Measurements from ENCODE around the gene MTCL1. TPM values are rescaled to one million over a fixed set of nuclear protein-coding genes. Genes with fewer than 3 reads are reported as not detected.
"Not testable (repeated sequence)": the region's sequence is repeated elsewhere in the genome, so short reads cannot be mapped to it uniquely, and the experiment has no call there.

The MTCL1 gene
- total and polyA plus RNA-seq, 2 donors (not counting 1 experiment from before 2014, with no cell fraction given) = 35.0 to 56.0 TPM

GRCh38 chr18:8760984-8761383 lies 55.6 kb downstream of the MTCL1 start:
- no peaks in the 10 kb centered on the region for H3K9me3 ChIP-seq (ENCODE audit: control insufficient read depth, insufficient read depth, low read depth, low read length)
- H3K27me3 ChIP-seq (ENCODE audit: control insufficient read depth, insufficient read depth, low read length) = no peaks in the 10 kb centered on the region
- peaks cover 2% of the 10 kb centered on the region for H3K79me2 ChIP-seq (ENCODE audit: control insufficient read depth, insufficient read depth, low read length)
- no peak overlapping the region for H3K27ac ChIP-seq (ENCODE audit: insufficient read depth, low read length)
- no peaks in the 10 kb centered on the region for H4K20me1 ChIP-seq (ENCODE audit: control insufficient read depth, extremely low read depth, insufficient read depth, low read length)
- TF ChIP-seq CTCF (conservative IDR thresholded peaks at IDR 0.05 in 1 of 2, IDR thresholded peaks at IDR 0.05 in 1 of 2; ENCODE audit: low read depth in 1 of 2, low read length in 2 of 2) = no peak
- no peak for TF ChIP-seq EZH2 (IDR thresholded peaks at IDR 0.05; ENCODE audit: low read length, missing control alignments)
- H3K9ac ChIP-seq (ENCODE audit: insufficient read depth, low read length) = no peak overlapping the region
- no peak overlapping the region for H2AFZ ChIP-seq (ENCODE audit: low read length)
- DNase-seq (ENCODE audit: low read depth in 2 of 2) = no peak
- no peak overlapping the region for H3K4me3 ChIP-seq (replicated peaks in 1 of 4; ENCODE audit: control extremely low read depth in 1 of 4, insufficient read depth in 1 of 4, low read depth in 3 of 4, low read length in 4 of 4)
- H3K4me2 ChIP-seq (ENCODE audit: extremely low read depth, insufficient read depth, low read length) = no peak overlapping the region
- no peaks in the 10 kb centered on the region for H3K4me1 ChIP-seq (ENCODE audit: control insufficient read depth, extremely low read depth, insufficient read depth, low read length)
- H3K36me3 ChIP-seq (ENCODE audit: control insufficient read depth, insufficient read depth, low read length) = peaks cover 7% of the 10 kb centered on the region

DNA sequence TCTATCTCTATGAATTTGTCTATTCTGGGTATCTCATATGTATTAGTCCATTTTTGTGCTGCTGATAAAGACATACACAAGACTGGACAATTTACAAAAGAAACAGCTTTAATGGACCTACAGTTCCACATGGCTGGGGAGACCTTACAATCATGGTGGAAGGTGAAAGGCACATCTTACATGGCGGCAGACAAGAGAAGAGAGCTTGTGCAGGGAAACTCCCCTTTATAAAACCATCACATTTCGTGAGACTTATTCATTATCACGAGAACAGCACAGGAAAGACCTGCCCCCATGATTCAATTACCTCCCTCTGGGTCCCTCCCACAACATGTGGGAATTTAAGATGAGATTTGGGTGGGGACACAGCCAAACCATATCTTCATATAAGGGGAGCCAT lies 56.2 kb downstream of the MTCL1 start:
- H3K4me3 ChIP-seq (replicated peaks in 1 of 4; ENCODE audit: control extremely low read depth in 1 of 4, insufficient read depth in 1 of 4, low read depth in 3 of 4, low read length in 4 of 4); DNase-seq (ENCODE audit: low read depth in 2 of 2); H2AFZ ChIP-seq (ENCODE audit: low read length); H3K27ac ChIP-seq (ENCODE audit: insufficient read depth, low read length); H3K79me2 ChIP-seq (ENCODE audit: control insufficient read depth, insufficient read depth, low read length); H3K27me3 ChIP-seq (ENCODE audit: control insufficient read depth, insufficient read depth, low read length); H3K4me2 ChIP-seq (ENCODE audit: extremely low read depth, insufficient read depth, low read length); H4K20me1 ChIP-seq (ENCODE audit: control insufficient read depth, extremely low read depth, insufficient read depth, low read length); H3K9me3 ChIP-seq (ENCODE audit: control insufficient read depth, insufficient read depth, low read depth, low read length); H3K36me3 ChIP-seq (ENCODE audit: control insufficient read depth, insufficient read depth, low read length); H3K9ac ChIP-seq (ENCODE audit: insufficient read depth, low read length); H3K4me1 ChIP-seq (ENCODE audit: control insufficient read depth, extremely low read depth, insufficient read depth, low read length): not testable (repeated sequence)

GRCh38 chr18:8762968-8763367 lies 57.6 kb downstream of the MTCL1 start:
- H3K36me3 ChIP-seq (ENCODE audit: control insufficient read depth, insufficient read depth, low read length) = peaks cover 7% of the 10 kb centered on the region
- DNase-seq (ENCODE audit: low read depth in 2 of 2) = no peak
- H3K79me2 ChIP-seq (ENCODE audit: control insufficient read depth, insufficient read depth, low read length) = no peaks in the 10 kb centered on the region
- no peak overlapping the region for H3K4me2 ChIP-seq (ENCODE audit: extremely low read depth, insufficient read depth, low read length)
- no peaks in the 10 kb centered on the region for H4K20me1 ChIP-seq (ENCODE audit: control insufficient read depth, extremely low read depth, insufficient read depth, low read length)
- no peaks in the 10 kb centered on the region for H3K9me3 ChIP-seq (ENCODE audit: control insufficient read depth, insufficient read depth, low read depth, low read length)
- H3K27ac ChIP-seq (ENCODE audit: insufficient read depth, low read length) = no peak overlapping the region
- no peak overlapping the region for H3K4me3 ChIP-seq (replicated peaks in 1 of 4; ENCODE audit: control extremely low read depth in 1 of 4, insufficient read depth in 1 of 4, low read depth in 3 of 4, low read length in 4 of 4)
- H2AFZ ChIP-seq (ENCODE audit: low read length) = no peak overlapping the region
- H3K4me1 ChIP-seq (ENCODE audit: control insufficient read depth, extremely low read depth, insufficient read depth, low read length) = no peaks in the 10 kb centered on the region
- TF ChIP-seq CTCF (conservative IDR thresholded peaks at IDR 0.05 in 1 of 2, IDR thresholded peaks at IDR 0.05 in 1 of 2; ENCODE audit: low read depth in 1 of 2, low read length in 2 of 2) = no peak
- TF ChIP-seq EZH2 (IDR thresholded peaks at IDR 0.05; ENCODE audit: low read length, missing control alignments) = no peak
- H3K27me3 ChIP-seq (ENCODE audit: control insufficient read depth, insufficient read depth, low read length) = no peaks in the 10 kb centered on the region
- no peak overlapping the region for H3K9ac ChIP-seq (ENCODE audit: insufficient read depth, low read length)
